Pancreas (tissue), 10 donors: Measurements from ENCODE around the gene WDR11. TPM values are rescaled to one million over a fixed set of nuclear protein-coding genes. Genes with fewer than 3 reads are reported as not detected.
A peak's percentile ranks its signal among the peaks of the same experiment; 100 is the strongest.

Experiments used
- ATAC-seq, 4 donors: fragments of 200-7000 bp; cut with Tn5 transposase; one replicate each; pipeline versions ENCODE4 v1.8.0 to v1.9.1; 2020; ENCODE audit warnings: mild to moderate bottlenecking in 4 of 4, moderate library complexity in 4 of 4
- DNase-seq, 6 donors: peaks; one replicate each; pipeline ENCODE4 v3.0.0-alpha.2; 2020
- FAIRE-seq: peaks from 2 replicates; lab custom pipeline; 2012; peaks lifted over from hg19 to GRCh38; lab: Jason Lieb, UNC
- H3K27ac ChIP-seq, 4 donors: fragments of 200-600 bp; sonication (generic); 1 replicate in 3 of 4; 2 replicates in 1 of 4; pipeline versions ENCODE4 v1.5.0 to v1.8.0; 2020
- H3K27me3 ChIP-seq, 4 donors: fragments of 200-600 bp; one replicate each; pipeline ENCODE4 v1.8.0; 2021
- H3K36me3 ChIP-seq, 3 donors: fragments of 200-600 bp; sonication (generic) in 1 of 3; one replicate each; pipeline versions ENCODE4 v1.5.0 to v1.8.0; 2020 to 2021
- H3K4me1 ChIP-seq, 3 donors: fragments of 200-600 bp; one replicate each; pipeline ENCODE4 v1.8.0; 2021
- H3K4me3 ChIP-seq, 4 donors: fragments of 200-600 bp; sonication (generic) in 2 of 4; one replicate each; pipeline versions ENCODE4 v1.5.0 to v1.8.0; 2020 to 2021
- H3K9me3 ChIP-seq, 4 donors: fragments of 200-600 bp; one replicate each; pipeline ENCODE4 v1.8.0; 2021
- CTCF ChIP-seq, 4 donors: fragments of 200-600 bp; sonication (generic) in 3 of 4; IDR thresholded peaks; one replicate each; pipeline versions ENCODE4 v1.5.0 to v1.8.0; 2021; ENCODE audit warnings: antibody characterized with exemption in 4 of 4
- WGBS, 2 donors: extraction: QIAGEN DNeasy Blood & Tissue Kit; methylation state at CpG; one replicate each; pipeline ENCODE4 v1.1.7; 2013; 5-methylcytosine and 5-hydroxymethylcytosine counted together
- intact Hi-C, 3 donors: fragments of 100-400 bp; cut with DNase I; formaldehyde crosslinking; loops; one replicate each; pipeline versions ENCODE4 v1.11.1 to v1.14.2; 2022
- polyA plus RNA-seq, 2 donors: library from polyadenylated mRNA; stranded (reverse); fragments of 200-250 nt; gene quantifications; one replicate each; pipeline ENCODE4 v1.2.3, GENCODE V29; 2013
- total RNA-seq, 6 donors: library from RNA; stranded (reverse); fragmentation: NEBNext Ultra II Directional in 4 of 6; extraction: Animal tissue kit (Norgen Biotek cat#: 25700) in 4 of 6; gene quantifications; one replicate each; pipeline versions ENCODE4 v1.2.1 to v1.2.4, GENCODE V29; 2021 to 2023
- donor health status: healthy with polysubstance abuse.
- donor health status: DM: no; HTN: no; CAD: no; lungs with moderate emphysema.
- donor health status: DM: no; HTN: no; CAD: no.
- donor health status: control.
- donor health status: control.
- donor health status: Bipolar disorder and iron deficiency.
- donor health status: DM: yes; HTN: yes; CAD: no.
- donor health status: DM: no; HTN: no; CAD: no.
- donor health status: DM: no; HTN: no; CAD: no.
- donor health status: DM: yes; HTN: yes; CAD: no.

WDR11 gene
- total and polyA plus RNA-seq, 8 donors: 14.8 to 30.5 (median 18.3) TPM

GRCh38 chr10:120938822-120939221 is 87.7 kb downstream of the WDR11 start:
- TF ChIP-seq CTCF (IDR thresholded peaks at IDR 0.05): no peak
- Histone ChIP-seq H3K36me3 (no peaks in the 10 kb centered on the region), H3K27me3 (no peaks in the 10 kb centered on the region), H3K4me1 (no peaks in the 10 kb centered on the region), H3K27ac (no peak overlapping the region), H3K4me3 (no peak overlapping the region), H3K9me3 (no peaks in the 10 kb centered on the region)
- ATAC-seq: no peak
- WGBS, 2 donors: 75 to 89% methylated on average over 5 of the region's 5 CpGs
- FAIRE-seq: no peak
- intact Hi-C loops: no loop called here
- no peak for DNase-seq

GRCh38 chr10:120940299-120940900 is 89.2 kb downstream of the WDR11 start:
- ATAC-seq: no peak

GRCh38 chr10:120941501-120941900 is 90.3 kb downstream of the WDR11 start:
- ATAC-seq (no peak), DNase-seq (no peak), FAIRE-seq (no peak)
- Histone ChIP-seq H3K36me3 (no peaks in the 10 kb centered on the region), H3K27ac (no peak overlapping the region), H3K27me3 (no peaks in the 10 kb centered on the region), H3K4me3 (no peak overlapping the region), H3K4me1 (no peaks in the 10 kb centered on the region), H3K9me3 (no peaks in the 10 kb centered on the region)
- TF ChIP-seq CTCF (IDR thresholded peaks at IDR 0.05): no peak
- WGBS, 2 donors: 67 to 78% methylated on average over 5 of the region's 5 CpGs
- intact Hi-C loops: loop anchor here in 2 of 3 donors (5.0 to 10.0 kb wide), 4 partner anchors 663 to 953 kb away; no protein-coding TSS in a partner anchor

More at GRCh38 chr10:120940299-120940900, 89.2 kb downstream of the WDR11 start:
- Histone ChIP-seq H3K9me3 (no peaks in the 10 kb centered on the region), H3K36me3 (no peaks in the 10 kb centered on the region), H3K27me3 (no peaks in the 10 kb centered on the region), H3K4me1 (no peaks in the 10 kb centered on the region), H3K27ac (no peak overlapping the region), H3K4me3 (no peak overlapping the region)
- DNase-seq (no peak), FAIRE-seq (no peak)
- WGBS, 2 donors: 50 to 51% methylated on average over 13 of the region's 13 CpGs
- intact Hi-C loops: loop anchor here in 2 of 3 donors (5.0 to 10.0 kb wide), 4 partner anchors 664 to 954 kb away; no protein-coding TSS in a partner anchor
- TF ChIP-seq CTCF (IDR thresholded peaks at IDR 0.05): no peak

GRCh38 chr10:120942806-120943413 is 91.7 kb downstream of the WDR11 start:
- FAIRE-seq: no peak
- H3K36me3 ChIP-seq: no peaks in the 10 kb centered on the region
- no peaks in the 10 kb centered on the region for H3K27me3 ChIP-seq
- TF ChIP-seq CTCF (IDR thresholded peaks at IDR 0.05): peak; percentile 74 to 86 (median 78)
- intact Hi-C loops: loop anchor here in 2 of 3 donors (5.0 to 10.0 kb wide), 4 partner anchors 662 to 952 kb away; no protein-coding TSS in a partner anchor
- peak; percentile 61 to 93 (median 82) for DNase-seq
- ATAC-seq: peak; percentile 85 to 94 (median 94)
- H3K4me3 ChIP-seq: peak overlapping the region in 1 of 4 donors; percentile 22
- 13 to 14% methylated on average over 23 of the region's 23 CpGs for WGBS, 2 donors
- H3K9me3 ChIP-seq: no peaks in the 10 kb centered on the region
- no peak overlapping the region for H3K27ac ChIP-seq
- no peaks in the 10 kb centered on the region for H3K4me1 ChIP-seq
